Testis (tissue), 2 donors: ENCODE data around the gene PTPRK.

Source experiments
- CTCF ChIP-seq, 3 experiments: fragments of 450-650 bp in 2 of 3; fragments of 200-600 bp in 1 of 3; sonication (generic) in 1 of 3; IDR thresholded peaks; one replicate each; pipeline ENCODE4 v1.5.1; 2016 to 2019; ENCODE audit warnings: antibody characterized with exemption in 3 of 3, mild to moderate bottlenecking in 2 of 3, moderate library complexity in 1 of 3
- POLR2A ChIP-seq: fragments of 450-650 bp; IDR thresholded peaks from one replicate; pipeline ENCODE4 v1.6.1; 2017; ENCODE audit warnings: antibody characterized with exemption, mild to moderate bottlenecking, moderate library complexity

DNA sequence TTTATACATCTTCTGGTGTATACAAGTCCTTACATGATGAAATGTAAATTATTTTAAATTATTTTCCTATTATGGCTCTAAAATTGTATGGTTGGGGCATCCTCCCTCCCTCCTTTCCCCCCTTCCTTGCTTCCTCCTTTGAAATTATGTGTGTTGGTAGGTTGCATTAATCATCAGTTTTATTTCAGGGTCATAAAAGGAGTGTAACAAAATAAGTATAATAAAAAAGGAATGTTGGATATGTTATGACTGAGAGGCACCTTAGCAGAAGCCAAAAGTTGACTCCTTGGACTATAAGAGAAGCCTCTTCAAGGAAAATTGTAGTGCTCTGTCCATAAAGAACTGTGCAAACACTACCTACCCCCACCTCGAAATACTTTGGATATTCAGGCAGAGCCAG lies 46.6 kb upstream of the PTPRK start:
- no peak for TF ChIP-seq POLR2A
- TF ChIP-seq CTCF (IDR thresholded peaks at IDR 0.05), result no peak
